ENCODE results near the gene FZD10. TPM values are rescaled to one million over a fixed set of nuclear protein-coding genes. Genes with fewer than 3 reads are reported as not detected.

The FZD10 gene
- total RNA-seq, 2 experiments from 2014 or later, result not detected

GRCh38 chr12:130145731-130146130, 16.5 kb upstream of the FZD10 start:
- intact Hi-C loops (cut with DNase I, micrococcal nuclease), result no loop called here
- peaks cover 8% of the 10 kb centered on the region for H3K27me3 Mint-ChIP-seq
- POLR2A ChIA-PET, result no interaction called here
- no peak for DNase-seq
- H3K4me1 Mint-ChIP-seq, result no peaks in the 10 kb centered on the region
- no peak overlapping the region for H3K27ac Mint-ChIP-seq
- no peak for ATAC-seq
- CTCF ChIA-PET, result no interaction called here
- no peaks in the 10 kb centered on the region for H3K36me3 Mint-ChIP-seq (ENCODE audit: low read depth)
- H3K9me3 Mint-ChIP-seq (ENCODE audit: low read depth), result no peaks in the 10 kb centered on the region
- no peak overlapping the region for H3K4me3 Mint-ChIP-seq

- no peak for DNase-seq
- no peak for ATAC-seq
- Mint-ChIP-seq H3K36me3 (ENCODE audit: low read depth) (no peaks in the 10 kb centered on the region), H3K27me3 (peaks cover 8% of the 10 kb centered on the region), H3K27ac (no peak overlapping the region), H3K4me3 (no peak overlapping the region), H3K9me3 (ENCODE audit: low read depth) (no peaks in the 10 kb centered on the region), H3K4me1 (no peaks in the 10 kb centered on the region)
- ChIA-PET CTCF (interaction anchor here (0.7 kb wide), 1 partner anchor 69 kb away, joined by 4 read pairs; no protein-coding TSS in a partner anchor), POLR2A (no interaction called here)
- intact Hi-C loops (cut with DNase I, micrococcal nuclease), result no loop called here
Observed at GRCh38 chr12:130146176-130146931, 15.9 kb upstream of the FZD10 start.

- CTCF ChIA-PET, result interaction anchor here (0.7 kb wide), 1 partner anchor 102 kb away, joined by 3 read pairs; no protein-coding TSS in a partner anchor
- H3K4me1 Mint-ChIP-seq, result no peaks in the 10 kb centered on the region
Observed at GRCh38 chr12:130147875-130148596, 14.2 kb upstream of the FZD10 start.

GRCh38 chr12:130151846-130152245, 10.4 kb upstream of the FZD10 start:
- CTCF ChIA-PET, result no interaction called here
- H3K27ac Mint-ChIP-seq, result no peak overlapping the region
- ATAC-seq (no peak), DNase-seq (no peak)
- H3K36me3 Mint-ChIP-seq (ENCODE audit: low read depth), result no peaks in the 10 kb centered on the region
- H3K27me3 Mint-ChIP-seq, result peaks cover 28% of the 10 kb centered on the region
- POLR2A ChIA-PET, result no interaction called here
- no peak overlapping the region for H3K4me3 Mint-ChIP-seq
- H3K4me1 Mint-ChIP-seq, result no peaks in the 10 kb centered on the region
- intact Hi-C loops (cut with DNase I, micrococcal nuclease), result no loop called here
- no peaks in the 10 kb centered on the region for H3K9me3 Mint-ChIP-seq (ENCODE audit: low read depth)

More at GRCh38 chr12:130147875-130148596, 14.2 kb upstream of the FZD10 start:
- Mint-ChIP-seq H3K9me3 (ENCODE audit: low read depth) (no peaks in the 10 kb centered on the region), H3K36me3 (ENCODE audit: low read depth) (no peaks in the 10 kb centered on the region), H3K4me3 (no peak overlapping the region), H3K27ac (no peak overlapping the region), H3K27me3 (peaks cover 7% of the 10 kb centered on the region)
- intact Hi-C loops (cut with DNase I, micrococcal nuclease), result no loop called here
- ATAC-seq (no peak), DNase-seq (no peak)
- POLR2A ChIA-PET, result no interaction called here

- no peak overlapping the region for H3K27ac Mint-ChIP-seq
- CTCF ChIA-PET, result no interaction called here
- H3K9me3 Mint-ChIP-seq (ENCODE audit: low read depth), result no peaks in the 10 kb centered on the region
- intact Hi-C loops (cut with DNase I, micrococcal nuclease), result no loop called here
- POLR2A ChIA-PET, result no interaction called here
- no peak overlapping the region for H3K4me3 Mint-ChIP-seq
- ATAC-seq, result no peak
- no peak for DNase-seq
- H3K36me3 Mint-ChIP-seq (ENCODE audit: low read depth), result no peaks in the 10 kb centered on the region
- peaks cover 30% of the 10 kb centered on the region for H3K27me3 Mint-ChIP-seq
- H3K4me1 Mint-ChIP-seq, result no peaks in the 10 kb centered on the region
Observed at GRCh38 chr12:130152386-130152785, 9.9 kb upstream of the FZD10 start.

- POLR2A ChIA-PET, result interaction anchor here (0.7 kb wide), 1 partner anchor 463 kb away, joined by 5 read pairs; no protein-coding TSS in a partner anchor
- H3K9me3 Mint-ChIP-seq (ENCODE audit: low read depth), result no peaks in the 10 kb centered on the region
- no peak for DNase-seq
- no peak for ATAC-seq
- intact Hi-C loops (cut with DNase I, micrococcal nuclease), result no loop called here
- no peak overlapping the region for H3K27ac Mint-ChIP-seq
- CTCF ChIA-PET, result no interaction called here
- H3K4me3 Mint-ChIP-seq, result no peak overlapping the region
- no peaks in the 10 kb centered on the region for H3K36me3 Mint-ChIP-seq (ENCODE audit: low read depth)
- H3K4me1 Mint-ChIP-seq, result no peaks in the 10 kb centered on the region
- peaks cover 33% of the 10 kb centered on the region for H3K27me3 Mint-ChIP-seq
Observed at GRCh38 chr12:130153803-130154202, 8.5 kb upstream of the FZD10 start.

GRCh38 chr12:130154276-130155070, 7.8 kb upstream of the FZD10 start:
- Mint-ChIP-seq H3K4me1 (no peaks in the 10 kb centered on the region), H3K36me3 (ENCODE audit: low read depth) (no peaks in the 10 kb centered on the region), H3K27ac (no peak overlapping the region), H3K27me3 (peaks cover 33% of the 10 kb centered on the region), H3K9me3 (ENCODE audit: low read depth) (no peaks in the 10 kb centered on the region), H3K4me3 (no peak overlapping the region)
- ATAC-seq (no peak), DNase-seq (no peak)
- ChIA-PET CTCF (no interaction called here), POLR2A (no interaction called here)
- intact Hi-C loops (cut with DNase I, micrococcal nuclease), result no loop called here

- Mint-ChIP-seq H3K4me1 (no peaks in the 10 kb centered on the region), H3K9me3 (ENCODE audit: low read depth) (no peaks in the 10 kb centered on the region), H3K27me3 (peaks cover 37% of the 10 kb centered on the region), H3K4me3 (no peak overlapping the region), H3K27ac (no peak overlapping the region), H3K36me3 (ENCODE audit: low read depth) (no peaks in the 10 kb centered on the region)
- ATAC-seq, result no peak
- intact Hi-C loops (cut with DNase I, micrococcal nuclease), result no loop called here
- no peak for DNase-seq
- ChIA-PET POLR2A (no interaction called here), CTCF (no interaction called here)
Observed at GRCh38 chr12:130155416-130156073, 6.7 kb upstream of the FZD10 start.

- Mint-ChIP-seq H3K36me3 (ENCODE audit: low read depth) (no peaks in the 10 kb centered on the region), H3K4me1 (no peaks in the 10 kb centered on the region), H3K27ac (no peak overlapping the region), H3K9me3 (ENCODE audit: low read depth) (no peaks in the 10 kb centered on the region), H3K27me3 (peaks cover 36% of the 10 kb centered on the region), H3K4me3 (no peak overlapping the region)
- intact Hi-C loops (cut with DNase I, micrococcal nuclease), result no loop called here
- DNase-seq (no peak), ATAC-seq (no peak)
- POLR2A ChIA-PET, result no interaction called here
- CTCF ChIA-PET, result interaction anchor here (0.7 kb wide), 1 partner anchor 126 kb away, joined by 3 read pairs; no protein-coding TSS in a partner anchor
Observed at GRCh38 chr12:130156652-130157275, 5.5 kb upstream of the FZD10 start.

- intact Hi-C loops (cut with DNase I, micrococcal nuclease), result no loop called here
- H3K36me3 Mint-ChIP-seq (ENCODE audit: low read depth), result no peaks in the 10 kb centered on the region
- H3K9me3 Mint-ChIP-seq (ENCODE audit: low read depth), result no peaks in the 10 kb centered on the region
- H3K4me3 Mint-ChIP-seq, result no peak overlapping the region
- no peak for DNase-seq
- peaks cover 2% of the 10 kb centered on the region for H3K4me1 Mint-ChIP-seq
- ATAC-seq, result no peak
- ChIA-PET CTCF (no interaction called here), POLR2A (no interaction called here)
- H3K27ac Mint-ChIP-seq, result no peak overlapping the region
- H3K27me3 Mint-ChIP-seq, result peaks cover 39% of the 10 kb centered on the region
Observed at GRCh38 chr12:130157998-130158753, 4.1 kb upstream of the FZD10 start.
